Measurements from ENCODE around the gene PIEZO2. TPM values are rescaled to one million over a fixed set of nuclear protein-coding genes. Genes with fewer than 3 reads are reported as not detected.

PIEZO2 gene
- total RNA-seq, 1 donor from 2014 or later, result 50.1 TPM

DNA sequence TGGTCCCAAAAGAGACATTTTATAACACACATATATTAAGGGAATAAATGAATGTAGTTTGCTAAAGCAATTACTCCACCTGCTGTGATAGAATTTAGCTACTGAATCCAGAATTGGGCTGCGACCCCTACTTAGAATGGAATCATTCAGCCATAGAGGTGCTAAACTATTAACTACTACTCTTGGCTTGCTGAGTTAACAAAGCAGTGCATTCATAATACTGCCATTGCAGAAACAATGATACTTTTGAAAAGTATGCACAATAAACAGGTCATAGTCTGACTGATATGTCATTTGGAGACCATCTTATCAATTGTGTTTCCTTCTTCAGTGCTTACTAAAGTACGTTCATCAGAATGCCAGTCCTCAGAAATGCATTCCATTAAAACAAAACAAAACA lies 273.6 kb downstream of the PIEZO2 start:
- H3K36me3 Mint-ChIP-seq (ENCODE audit: unreplicated experiment), result no peaks in the 10 kb centered on the region
- no peak overlapping the region for H3K4me3 Mint-ChIP-seq (ENCODE audit: unreplicated experiment)
- no peak overlapping the region for H3K27ac Mint-ChIP-seq (ENCODE audit: unreplicated experiment)
- no peaks in the 10 kb centered on the region for H3K9me3 Mint-ChIP-seq (ENCODE audit: unreplicated experiment)
- TF ChIP-seq, protein P1, sequence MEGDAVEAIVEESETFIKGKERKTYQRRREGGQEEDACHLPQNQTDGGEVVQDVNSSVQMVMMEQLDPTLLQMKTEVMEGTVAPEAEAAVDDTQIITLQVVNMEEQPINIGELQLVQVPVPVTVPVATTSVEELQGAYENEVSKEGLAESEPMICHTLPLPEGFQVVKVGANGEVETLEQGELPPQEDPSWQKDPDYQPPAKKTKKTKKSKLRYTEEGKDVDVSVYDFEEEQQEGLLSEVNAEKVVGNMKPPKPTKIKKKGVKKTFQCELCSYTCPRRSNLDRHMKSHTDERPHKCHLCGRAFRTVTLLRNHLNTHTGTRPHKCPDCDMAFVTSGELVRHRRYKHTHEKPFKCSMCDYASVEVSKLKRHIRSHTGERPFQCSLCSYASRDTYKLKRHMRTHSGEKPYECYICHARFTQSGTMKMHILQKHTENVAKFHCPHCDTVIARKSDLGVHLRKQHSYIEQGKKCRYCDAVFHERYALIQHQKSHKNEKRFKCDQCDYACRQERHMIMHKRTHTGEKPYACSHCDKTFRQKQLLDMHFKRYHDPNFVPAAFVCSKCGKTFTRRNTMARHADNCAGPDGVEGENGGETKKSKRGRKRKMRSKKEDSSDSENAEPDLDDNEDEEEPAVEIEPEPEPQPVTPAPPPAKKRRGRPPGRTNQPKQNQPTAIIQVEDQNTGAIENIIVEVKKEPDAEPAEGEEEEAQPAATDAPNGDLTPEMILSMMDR (IDR thresholded peaks at IDR 0.05; ENCODE audit: partially characterized antibody, unreplicated experiment), result no peak
- H3K4me1 Mint-ChIP-seq (ENCODE audit: low read depth, unreplicated experiment), result peaks cover 26% of the 10 kb centered on the region
- DNase-seq, result no peak
- peaks cover 2% of the 10 kb centered on the region for H3K27me3 Mint-ChIP-seq (ENCODE audit: unreplicated experiment)

DNA sequence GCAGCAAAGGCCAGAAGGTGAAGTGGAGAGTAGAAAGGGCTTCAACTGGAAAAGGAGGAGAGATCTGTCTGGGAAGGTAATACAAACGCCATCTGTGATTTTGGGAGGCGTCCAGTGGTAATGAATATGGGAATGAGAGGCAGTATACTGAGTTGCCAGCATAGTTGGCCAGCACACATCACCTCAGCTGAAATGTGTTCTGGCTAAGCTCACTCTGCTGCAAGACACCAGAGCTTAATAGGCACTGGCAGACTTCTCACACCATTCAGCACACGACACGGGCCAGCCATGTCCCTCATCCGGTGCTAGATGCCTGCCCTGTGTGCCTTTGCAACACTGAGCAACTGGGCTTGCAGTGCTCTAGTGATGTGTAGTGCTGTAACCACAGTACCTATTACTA lies 277.1 kb downstream of the PIEZO2 start:
- no peak overlapping the region for H3K27ac Mint-ChIP-seq (ENCODE audit: unreplicated experiment)
- TF ChIP-seq, protein P1 (IDR thresholded peaks at IDR 0.05; ENCODE audit: partially characterized antibody, unreplicated experiment), result no peak
- no peak for DNase-seq
- peaks cover 30% of the 10 kb centered on the region for H3K4me1 Mint-ChIP-seq (ENCODE audit: low read depth, unreplicated experiment)
- H3K4me3 Mint-ChIP-seq (ENCODE audit: unreplicated experiment), result peak overlapping the region; percentile 35
- no peaks in the 10 kb centered on the region for H3K9me3 Mint-ChIP-seq (ENCODE audit: unreplicated experiment)
- no peaks in the 10 kb centered on the region for H3K27me3 Mint-ChIP-seq (ENCODE audit: unreplicated experiment)
- no peaks in the 10 kb centered on the region for H3K36me3 Mint-ChIP-seq (ENCODE audit: unreplicated experiment)

GRCh38 chr18:10864722-10865121 lies 284.6 kb downstream of the PIEZO2 start:
- no peak overlapping the region for H3K4me3 Mint-ChIP-seq (ENCODE audit: unreplicated experiment)
- no peak for DNase-seq
- H3K27ac Mint-ChIP-seq (ENCODE audit: unreplicated experiment), result no peak overlapping the region
- H3K9me3 Mint-ChIP-seq (ENCODE audit: unreplicated experiment), result no peaks in the 10 kb centered on the region
- peaks cover 7% of the 10 kb centered on the region for H3K36me3 Mint-ChIP-seq (ENCODE audit: unreplicated experiment)
- H3K4me1 Mint-ChIP-seq (ENCODE audit: low read depth, unreplicated experiment), result peaks cover 7% of the 10 kb centered on the region
- TF ChIP-seq, protein P1 (IDR thresholded peaks at IDR 0.05; ENCODE audit: partially characterized antibody, unreplicated experiment), result no peak
- H3K27me3 Mint-ChIP-seq (ENCODE audit: unreplicated experiment), result no peaks in the 10 kb centered on the region

DNA sequence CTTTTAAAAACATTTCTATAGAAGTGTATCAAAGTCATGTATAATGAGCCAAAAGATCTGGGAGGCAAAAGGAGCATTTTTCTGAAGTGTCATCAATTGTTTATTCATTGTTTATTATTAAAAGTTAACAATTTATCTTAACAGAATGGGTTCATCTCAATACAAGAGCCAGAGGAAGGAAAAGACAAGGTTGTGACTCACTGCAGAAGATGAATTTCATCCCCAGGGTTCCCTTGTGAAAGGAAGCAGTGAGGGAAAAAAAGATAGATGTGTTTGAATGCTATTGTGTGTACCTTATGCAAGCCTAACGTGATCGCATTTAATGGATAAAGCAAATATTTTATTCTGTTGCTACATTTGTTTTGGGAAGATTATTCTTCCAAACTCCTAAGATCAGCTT lies 286.3 kb downstream of the PIEZO2 start:
- Mint-ChIP-seq H3K9me3 (ENCODE audit: unreplicated experiment) (no peaks in the 10 kb centered on the region), H3K4me1 (ENCODE audit: low read depth, unreplicated experiment) (peaks cover 2% of the 10 kb centered on the region), H3K4me3 (ENCODE audit: unreplicated experiment) (no peak overlapping the region), H3K27ac (ENCODE audit: unreplicated experiment) (no peak overlapping the region), H3K27me3 (ENCODE audit: unreplicated experiment) (peaks cover 4% of the 10 kb centered on the region), H3K36me3 (ENCODE audit: unreplicated experiment) (peaks cover 7% of the 10 kb centered on the region)
- TF ChIP-seq, protein P1 (IDR thresholded peaks at IDR 0.05; ENCODE audit: partially characterized antibody, unreplicated experiment), result no peak
- DNase-seq, result no peak

DNA sequence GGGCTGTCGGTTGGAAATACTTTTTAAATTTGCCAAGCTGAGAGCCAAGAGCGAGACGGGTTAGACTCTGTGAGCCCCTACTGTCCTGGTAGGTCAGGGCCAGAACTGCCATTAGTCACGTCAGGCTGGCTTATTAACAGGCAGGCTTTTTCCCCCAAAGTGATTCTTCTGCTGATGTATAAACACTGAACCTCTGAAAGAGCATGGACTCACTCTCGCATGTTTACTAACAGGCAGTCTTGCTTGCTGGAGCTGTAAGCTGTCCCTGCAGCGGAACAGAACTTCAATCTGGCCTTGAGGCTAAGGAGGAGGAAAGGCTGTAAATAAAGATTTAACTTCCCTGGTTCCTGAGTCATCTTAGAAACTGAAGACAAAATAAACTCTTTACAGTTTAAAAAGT lies 288.4 kb downstream of the PIEZO2 start:
- no peak overlapping the region for H3K27ac Mint-ChIP-seq (ENCODE audit: unreplicated experiment)
- no peaks in the 10 kb centered on the region for H3K9me3 Mint-ChIP-seq (ENCODE audit: unreplicated experiment)
- DNase-seq, result no peak
- H3K4me3 Mint-ChIP-seq (ENCODE audit: unreplicated experiment), result no peak overlapping the region
- H3K36me3 Mint-ChIP-seq (ENCODE audit: unreplicated experiment), result peaks cover 12% of the 10 kb centered on the region
- TF ChIP-seq, protein P1 (IDR thresholded peaks at IDR 0.05; ENCODE audit: partially characterized antibody, unreplicated experiment), result no peak
- H3K27me3 Mint-ChIP-seq (ENCODE audit: unreplicated experiment), result peaks cover 4% of the 10 kb centered on the region
- peaks cover 4% of the 10 kb centered on the region for H3K4me1 Mint-ChIP-seq (ENCODE audit: low read depth, unreplicated experiment)

All from glutamatergic neuron (in vitro differentiated cells).